ENCODE data around the gene CDON.

Gene CDON

GRCh38 chr11:125976156-125976555 lies 86.5 kb downstream of the CDON start:
- H2BK120ac ChIP-seq (ENCODE audit: low read depth, low read length), result no peak overlapping the region
- H3K23ac ChIP-seq (ENCODE audit: low read depth, low read length, poor library complexity), result no peak overlapping the region
- H3K36me3 ChIP-seq (replicated peaks in 1 of 2; ENCODE audit: control insufficient read depth in 2 of 2, insufficient read depth in 2 of 2, low read length in 2 of 2), result peaks cover 3 to 17% of the 10 kb centered on the region in 2 donors
- no peaks in the 10 kb centered on the region for H3K79me1 ChIP-seq (ENCODE audit: low read depth, low read length)
- H3K9me3 ChIP-seq (replicated peaks in 1 of 2; ENCODE audit: control insufficient read depth in 2 of 2, insufficient read depth in 1 of 2, low read depth in 1 of 2, low read length in 2 of 2), result no peaks in the 10 kb centered on the region
- no peak overlapping the region for H2BK15ac ChIP-seq (ENCODE audit: low read length)
- no peak for DNase-seq (ENCODE audit: low spot score)
- no peak overlapping the region for H3K4me2 ChIP-seq (ENCODE audit: insufficient read depth, low read length, poor library complexity, severe bottlenecking)
- H3K27me3 ChIP-seq (ENCODE audit: control insufficient read depth in 3 of 3, insufficient read depth in 3 of 3, low read depth in 1 of 3, low read length in 3 of 3), result no peaks in the 10 kb centered on the region
- H3K14ac ChIP-seq (ENCODE audit: low read length), result no peak overlapping the region
- no peak overlapping the region for H4K91ac ChIP-seq (ENCODE audit: low read depth, low read length, poor library complexity)
- H3K18ac ChIP-seq (ENCODE audit: low read length), result no peak overlapping the region
- H3K4me3 ChIP-seq (ENCODE audit: low read length in 2 of 2), result no peak overlapping the region
- H2AK5ac ChIP-seq (ENCODE audit: low read depth, low read length), result no peak overlapping the region
- no peak overlapping the region for H2AFZ ChIP-seq (ENCODE audit: low read length)
- H3K9ac ChIP-seq (ENCODE audit: low read depth, low read length, poor library complexity), result no peak overlapping the region
- H3K4ac ChIP-seq (ENCODE audit: low read length), result no peak overlapping the region
- no peak overlapping the region for H4K8ac ChIP-seq (ENCODE audit: low read depth, low read length)
- peaks cover 5 to 28% of the 10 kb centered on the region in 2 donors for H3K4me1 ChIP-seq (ENCODE audit: control insufficient read depth in 2 of 2, insufficient read depth in 1 of 2, low read depth in 1 of 2, low read length in 2 of 2)
- no peak overlapping the region for H2BK12ac ChIP-seq (ENCODE audit: low read length)
- H2BK5ac ChIP-seq (ENCODE audit: low read length), result no peak overlapping the region
- no peak overlapping the region for H3K27ac ChIP-seq (replicated peaks; ENCODE audit: low read length)

DNA sequence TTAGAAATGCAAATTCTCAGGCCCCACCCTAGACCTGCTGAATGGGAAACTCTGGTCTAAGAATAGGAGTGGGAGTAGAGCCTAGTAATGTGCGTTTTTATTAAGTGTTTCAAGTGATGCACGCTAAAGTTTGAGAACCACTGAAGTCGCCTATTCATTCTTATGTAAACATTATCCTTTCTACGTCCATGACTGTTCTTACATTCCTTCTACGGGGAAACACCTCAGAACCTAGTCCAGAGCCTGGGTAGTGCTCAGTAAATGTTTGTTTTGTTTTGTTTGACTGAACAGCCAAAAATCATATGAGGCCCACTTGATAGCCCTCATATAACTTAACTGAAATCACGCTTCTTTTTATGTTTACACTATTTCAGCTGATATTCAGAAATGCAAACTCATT lies 87.0 kb downstream of the CDON start:
- no peak overlapping the region for H4K91ac ChIP-seq (ENCODE audit: low read depth, low read length, poor library complexity)
- H3K4me1 ChIP-seq (ENCODE audit: control insufficient read depth in 2 of 2, insufficient read depth in 1 of 2, low read depth in 1 of 2, low read length in 2 of 2), result peaks cover 0 to 28% of the 10 kb centered on the region in 2 donors
- H2AK5ac ChIP-seq (ENCODE audit: low read depth, low read length), result no peak overlapping the region
- H2AFZ ChIP-seq (ENCODE audit: low read length), result no peak overlapping the region
- H3K4me2 ChIP-seq (ENCODE audit: insufficient read depth, low read length, poor library complexity, severe bottlenecking), result no peak overlapping the region
- H3K9ac ChIP-seq (ENCODE audit: low read depth, low read length, poor library complexity), result no peak overlapping the region
- DNase-seq (ENCODE audit: low spot score), result no peak
- H2BK15ac ChIP-seq (ENCODE audit: low read length), result no peak overlapping the region
- H3K23ac ChIP-seq (ENCODE audit: low read depth, low read length, poor library complexity), result no peak overlapping the region
- H2BK12ac ChIP-seq (ENCODE audit: low read length), result no peak overlapping the region
- no peaks in the 10 kb centered on the region for H3K79me1 ChIP-seq (ENCODE audit: low read depth, low read length)
- no CpG with 5 or more reads among the region's 6 CpGs for WGBS, 2 donors (ENCODE audit: extremely low coverage in 2 of 2, insufficient read length in 2 of 2, insufficient replicate concordance in 1 of 2)
- no peak overlapping the region for H3K18ac ChIP-seq (ENCODE audit: low read length)
- H3K27ac ChIP-seq (replicated peaks; ENCODE audit: low read length), result no peak overlapping the region
- H3K14ac ChIP-seq (ENCODE audit: low read length), result no peak overlapping the region
- no peak overlapping the region for H3K4me3 ChIP-seq (ENCODE audit: low read length in 2 of 2)
- no peaks in the 10 kb centered on the region for H3K27me3 ChIP-seq (ENCODE audit: control insufficient read depth in 3 of 3, insufficient read depth in 3 of 3, low read depth in 1 of 3, low read length in 3 of 3)
- no peak overlapping the region for H2BK120ac ChIP-seq (ENCODE audit: low read depth, low read length)
- no peaks in the 10 kb centered on the region for H3K9me3 ChIP-seq (replicated peaks in 1 of 2; ENCODE audit: control insufficient read depth in 2 of 2, insufficient read depth in 1 of 2, low read depth in 1 of 2, low read length in 2 of 2)
- no peak overlapping the region for H2BK5ac ChIP-seq (ENCODE audit: low read length)
- no peak overlapping the region for H3K4ac ChIP-seq (ENCODE audit: low read length)
- H4K8ac ChIP-seq (ENCODE audit: low read depth, low read length), result no peak overlapping the region
- H3K36me3 ChIP-seq (replicated peaks in 1 of 2; ENCODE audit: control insufficient read depth in 2 of 2, insufficient read depth in 2 of 2, low read length in 2 of 2), result peaks cover 3 to 14% of the 10 kb centered on the region in 2 donors

DNA sequence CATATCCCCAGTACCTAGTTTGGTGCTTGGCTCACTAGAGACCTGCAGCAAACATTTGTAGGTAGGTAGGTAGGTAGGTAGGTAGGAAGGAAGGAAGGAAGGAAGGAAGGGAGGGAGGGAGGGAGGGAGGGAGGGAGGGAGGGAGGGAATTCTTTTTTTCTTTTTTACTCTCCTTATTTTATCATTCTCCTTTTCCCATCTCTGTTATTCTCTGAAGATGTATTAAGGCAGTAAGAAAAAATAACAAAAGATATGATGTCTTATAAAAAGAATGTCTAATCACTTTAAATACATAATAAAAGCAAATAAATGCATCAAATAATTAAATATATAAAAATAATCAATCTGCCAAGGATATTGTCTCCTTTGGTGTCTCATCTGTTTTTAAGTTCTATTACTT lies 88.4 kb downstream of the CDON start:
- no peaks in the 10 kb centered on the region for H3K79me1 ChIP-seq (ENCODE audit: low read depth, low read length)
- H3K23ac ChIP-seq (ENCODE audit: low read depth, low read length, poor library complexity), result no peak overlapping the region
- H2AK5ac ChIP-seq (ENCODE audit: low read depth, low read length), result no peak overlapping the region
- H2BK5ac ChIP-seq (ENCODE audit: low read length), result no peak overlapping the region
- H3K18ac ChIP-seq (ENCODE audit: low read length), result no peak overlapping the region
- no peak overlapping the region for H2BK15ac ChIP-seq (ENCODE audit: low read length)
- H2BK120ac ChIP-seq (ENCODE audit: low read depth, low read length), result no peak overlapping the region
- no peaks in the 10 kb centered on the region for H3K9me3 ChIP-seq (replicated peaks in 1 of 2; ENCODE audit: control insufficient read depth in 2 of 2, insufficient read depth in 1 of 2, low read depth in 1 of 2, low read length in 2 of 2)
- H3K4me3 ChIP-seq (ENCODE audit: low read length in 2 of 2), result no peak overlapping the region
- H3K9ac ChIP-seq (ENCODE audit: low read depth, low read length, poor library complexity), result no peak overlapping the region
- no peak overlapping the region for H3K4me2 ChIP-seq (ENCODE audit: insufficient read depth, low read length, poor library complexity, severe bottlenecking)
- no peak for DNase-seq (ENCODE audit: low spot score)
- H2AFZ ChIP-seq (ENCODE audit: low read length), result no peak overlapping the region
- H3K27ac ChIP-seq (replicated peaks; ENCODE audit: low read length), result no peak overlapping the region
- H3K4me1 ChIP-seq (ENCODE audit: control insufficient read depth in 2 of 2, insufficient read depth in 1 of 2, low read depth in 1 of 2, low read length in 2 of 2), result peaks cover 0 to 16% of the 10 kb centered on the region in 2 donors
- H3K36me3 ChIP-seq (replicated peaks in 1 of 2; ENCODE audit: control insufficient read depth in 2 of 2, insufficient read depth in 2 of 2, low read length in 2 of 2), result peaks cover 3 to 14% of the 10 kb centered on the region in 2 donors
- no peaks in the 10 kb centered on the region for H3K27me3 ChIP-seq (ENCODE audit: control insufficient read depth in 3 of 3, insufficient read depth in 3 of 3, low read depth in 1 of 3, low read length in 3 of 3)
- no peak overlapping the region for H4K91ac ChIP-seq (ENCODE audit: low read depth, low read length, poor library complexity)
- no peak overlapping the region for H4K8ac ChIP-seq (ENCODE audit: low read depth, low read length)
- no peak overlapping the region for H2BK12ac ChIP-seq (ENCODE audit: low read length)
- H3K14ac ChIP-seq (ENCODE audit: low read length), result no peak overlapping the region
- no peak overlapping the region for H3K4ac ChIP-seq (ENCODE audit: low read length)

DNA sequence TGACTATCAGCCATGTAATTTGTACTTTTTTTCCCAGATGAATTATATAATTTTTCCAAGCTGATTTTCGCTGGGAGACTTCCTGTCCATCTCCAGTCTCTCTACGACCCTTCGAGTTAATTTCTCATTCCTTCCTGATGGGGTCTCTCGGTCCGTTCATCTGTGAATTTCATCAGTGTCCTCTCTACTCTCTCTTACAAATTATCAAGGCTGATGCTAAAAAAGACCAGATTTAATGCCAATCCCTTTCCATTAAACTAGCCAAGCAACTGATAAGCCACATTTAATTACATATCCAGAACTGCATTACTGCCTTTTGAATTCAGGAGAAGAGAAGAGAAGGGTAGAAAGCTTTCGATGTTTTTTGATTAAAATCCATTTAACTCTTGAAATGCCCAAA lies 91.0 kb downstream of the CDON start:
- Histone ChIP-seq H2BK120ac (ENCODE audit: low read depth, low read length) (no peak overlapping the region), H3K4me1 (ENCODE audit: control insufficient read depth in 2 of 2, insufficient read depth in 1 of 2, low read depth in 1 of 2, low read length in 2 of 2) (no peaks in the 10 kb centered on the region), H3K4me2 (ENCODE audit: insufficient read depth, low read length, poor library complexity, severe bottlenecking) (no peak overlapping the region), H3K4me3 (ENCODE audit: low read length in 2 of 2) (no peak overlapping the region), H3K9me3 (replicated peaks in 1 of 2; ENCODE audit: control insufficient read depth in 2 of 2, insufficient read depth in 1 of 2, low read depth in 1 of 2, low read length in 2 of 2) (no peaks in the 10 kb centered on the region), H3K18ac (ENCODE audit: low read length) (no peak overlapping the region), H2BK12ac (ENCODE audit: low read length) (no peak overlapping the region), H4K91ac (ENCODE audit: low read depth, low read length, poor library complexity) (no peak overlapping the region), H3K14ac (ENCODE audit: low read length) (no peak overlapping the region), H3K27ac (replicated peaks; ENCODE audit: low read length) (no peak overlapping the region), H3K27me3 (ENCODE audit: control insufficient read depth in 3 of 3, insufficient read depth in 3 of 3, low read depth in 1 of 3, low read length in 3 of 3) (no peaks in the 10 kb centered on the region), H2AK5ac (ENCODE audit: low read depth, low read length) (no peak overlapping the region), H3K9ac (ENCODE audit: low read depth, low read length, poor library complexity) (no peak overlapping the region), H3K4ac (ENCODE audit: low read length) (no peak overlapping the region), H4K8ac (ENCODE audit: low read depth, low read length) (no peak overlapping the region), H2BK5ac (ENCODE audit: low read length) (no peak overlapping the region), H3K36me3 (replicated peaks in 1 of 2; ENCODE audit: control insufficient read depth in 2 of 2, insufficient read depth in 2 of 2, low read length in 2 of 2) (peaks cover 2 to 12% of the 10 kb centered on the region in 2 donors), H2AFZ (ENCODE audit: low read length) (no peak overlapping the region), H3K23ac (ENCODE audit: low read depth, low read length, poor library complexity) (no peak overlapping the region), H2BK15ac (ENCODE audit: low read length) (no peak overlapping the region), H3K79me1 (ENCODE audit: low read depth, low read length) (no peaks in the 10 kb centered on the region)
- WGBS, 2 donors (ENCODE audit: extremely low coverage in 2 of 2, insufficient read length in 2 of 2, insufficient replicate concordance in 1 of 2), result no CpG with 5 or more reads among the region's 6 CpGs
- DNase-seq (ENCODE audit: low spot score), result no peak

All from neuronal stem cell (in vitro differentiated cells).